CD4-positive, alpha-beta T cell treated with Interferon gamma for 1 hour (primary cell): Measurements from ENCODE around the gene NDUFA11.
"Not testable (repeated sequence)": the region's sequence is repeated elsewhere in the genome, so short reads cannot be mapped to it uniquely, and the experiment has no call there.

Experiments
- DNase-seq: peaks from one replicate; pipeline ENCODE4 v3.0.0-alpha.2; 2020

NDUFA11 gene

DNA sequence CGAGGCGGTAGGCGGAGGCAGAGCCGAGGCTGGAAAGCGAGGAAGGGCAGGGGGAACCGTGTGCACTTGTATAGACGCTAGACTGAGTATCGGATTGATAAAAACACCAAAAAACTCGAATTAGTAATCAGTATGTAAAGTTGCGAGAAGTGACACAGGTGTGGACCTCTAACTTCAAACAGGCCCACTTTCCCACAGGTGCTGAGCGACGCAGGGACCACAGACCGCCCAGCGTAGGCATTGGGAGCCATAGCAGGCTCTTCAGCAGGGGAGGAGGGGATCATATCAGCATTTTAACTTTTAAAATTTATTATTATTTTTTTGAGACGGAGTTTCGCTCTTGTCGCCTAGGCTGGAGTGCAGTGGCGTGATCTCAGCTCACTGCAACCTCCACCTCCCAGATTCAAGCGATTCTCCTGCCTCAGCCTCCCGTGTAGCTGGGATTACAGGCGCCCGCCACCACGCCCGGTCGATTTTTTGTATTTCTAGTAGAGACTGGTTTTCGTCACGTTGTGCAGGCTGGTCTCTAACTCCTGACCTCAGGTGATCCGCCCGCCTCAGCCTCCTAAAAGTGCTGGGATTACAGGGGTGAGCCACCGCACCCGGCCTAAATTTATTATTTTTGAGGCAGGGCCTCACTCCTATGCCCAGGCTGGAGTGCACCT lies 1.7 kb upstream of the NDUFA11 start:
- DNase-seq = no peak

DNA sequence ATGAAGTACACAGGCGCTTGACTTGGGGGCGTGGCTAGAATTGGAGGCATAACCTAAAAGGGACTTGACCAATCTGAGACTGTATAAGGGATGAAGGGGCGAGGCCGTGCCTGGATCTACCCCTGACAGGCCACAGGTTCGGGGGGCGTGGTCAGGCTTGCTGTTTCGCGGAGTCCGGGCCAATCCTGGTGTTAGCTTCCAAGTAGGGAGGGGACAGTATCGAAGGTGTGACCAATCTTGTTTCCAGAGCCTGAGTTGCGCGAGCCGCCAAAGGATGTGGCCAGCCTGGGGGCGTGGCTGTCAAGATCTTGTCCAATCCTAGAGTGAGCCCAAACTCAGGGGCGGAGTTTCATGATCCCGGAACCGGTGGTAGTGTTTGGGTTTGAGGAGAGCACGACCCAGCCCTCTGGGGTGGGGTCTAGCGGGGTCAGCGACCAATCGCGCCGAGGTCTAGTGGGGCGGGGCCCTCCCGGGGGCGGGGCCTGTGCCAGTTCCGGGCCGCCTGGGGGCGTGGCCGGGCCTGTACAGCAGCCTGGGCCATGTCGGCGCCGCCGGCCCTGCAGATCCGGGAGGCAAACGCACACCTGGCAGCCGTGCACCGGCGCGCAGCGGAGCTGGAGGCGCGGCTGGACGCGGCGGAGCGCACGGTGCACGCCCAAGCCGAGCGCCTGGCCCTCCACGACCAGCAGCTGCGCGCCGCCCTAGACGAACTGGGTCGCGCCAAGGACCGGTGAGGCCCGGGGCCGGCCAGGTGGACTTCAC lies 943 bp upstream of the NDUFA11 start, which contains the start of gene VMAC:
TSS of gene VMAC (plus strand) at position 521 of the 762 bp plus-strand sequence. CDS start at position 540, 19 bp downstream.
- peak; percentile 100 for DNase-seq

DNA sequence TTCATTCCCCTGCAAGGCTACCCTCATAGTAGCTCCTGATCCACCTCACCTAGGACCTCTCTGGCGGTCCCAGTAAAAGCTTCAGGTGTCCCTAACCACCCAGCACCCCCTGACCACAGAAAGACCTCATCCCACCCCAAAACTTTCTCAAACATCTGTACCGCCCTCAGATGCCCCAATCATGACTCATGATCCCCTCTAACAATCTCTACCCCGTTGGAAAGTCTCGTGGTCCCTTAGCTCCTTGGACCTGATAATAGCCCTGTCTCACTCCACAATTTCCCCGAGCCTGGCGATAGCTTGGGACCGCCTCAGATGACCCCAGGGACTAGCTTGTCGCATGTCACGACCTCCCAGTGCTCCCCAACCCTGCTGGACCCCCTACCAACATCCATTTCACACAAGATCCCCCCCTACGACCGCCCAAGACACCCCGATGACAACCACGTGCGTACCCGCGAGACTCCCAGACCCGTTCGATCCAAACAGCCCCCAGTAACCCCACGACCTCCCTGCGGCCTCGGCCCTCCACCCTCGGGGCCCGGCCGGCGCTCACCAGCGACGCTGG lies 450 bp downstream of the NDUFA11 start:
- DNase-seq = no peak

DNA sequence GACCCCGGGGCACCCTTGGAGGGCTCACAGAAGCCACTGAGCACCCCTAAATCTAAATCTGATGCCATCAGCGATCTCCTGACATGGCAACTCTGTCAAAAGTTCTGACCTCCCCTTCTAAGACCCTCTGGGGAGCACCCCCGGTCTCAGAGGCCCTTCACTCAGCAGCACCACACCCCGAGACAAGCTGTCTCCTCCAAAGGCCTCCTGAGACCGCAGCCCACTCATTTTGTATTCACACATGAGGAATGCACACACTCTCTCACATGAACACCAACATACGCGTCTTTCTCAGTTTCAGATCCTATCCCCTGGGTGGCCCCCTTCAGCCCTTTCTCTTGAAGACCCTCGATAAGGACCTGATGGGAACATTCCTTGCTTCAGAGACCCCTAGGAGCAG lies 2.6 kb downstream of the NDUFA11 start:
- no peak for DNase-seq

DNA sequence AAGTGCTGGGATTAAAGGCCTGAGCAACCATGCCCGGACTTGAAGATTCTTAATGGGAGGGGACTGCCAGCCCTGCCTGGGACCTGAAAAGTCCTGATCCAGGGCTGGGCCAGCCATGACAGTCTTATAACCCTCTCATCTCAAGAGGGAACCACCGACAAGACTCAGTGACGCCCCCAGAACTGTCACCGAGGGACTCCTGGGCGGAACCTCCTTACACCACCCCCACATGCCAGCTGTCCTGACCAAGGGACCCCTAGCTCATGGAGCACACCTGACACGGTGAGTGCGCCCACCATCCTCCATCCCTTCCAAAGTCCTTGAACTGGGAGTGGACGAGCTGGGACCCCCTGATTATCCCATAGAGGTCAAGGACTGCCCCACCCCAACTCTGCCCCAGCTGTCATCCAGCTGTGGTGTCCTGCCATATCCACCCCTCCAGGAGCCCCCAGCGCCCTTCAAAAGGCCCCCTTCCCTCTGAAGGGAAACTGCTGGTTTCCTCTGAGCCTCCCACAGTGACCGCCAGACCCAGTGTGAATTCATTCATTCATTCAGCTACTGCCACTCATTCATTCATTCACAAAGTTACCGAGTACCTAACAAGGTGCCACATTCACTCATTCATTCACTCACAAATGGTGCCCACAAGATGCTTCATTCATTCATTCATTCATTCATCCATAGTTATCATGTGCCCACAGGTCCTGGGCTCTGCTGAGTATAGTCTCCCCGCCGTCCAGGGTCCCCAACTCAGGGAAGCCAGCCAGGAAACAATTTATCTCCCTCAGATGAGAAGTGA lies 3.7 kb downstream of the NDUFA11 start:
- DNase-seq = no peak

DNA sequence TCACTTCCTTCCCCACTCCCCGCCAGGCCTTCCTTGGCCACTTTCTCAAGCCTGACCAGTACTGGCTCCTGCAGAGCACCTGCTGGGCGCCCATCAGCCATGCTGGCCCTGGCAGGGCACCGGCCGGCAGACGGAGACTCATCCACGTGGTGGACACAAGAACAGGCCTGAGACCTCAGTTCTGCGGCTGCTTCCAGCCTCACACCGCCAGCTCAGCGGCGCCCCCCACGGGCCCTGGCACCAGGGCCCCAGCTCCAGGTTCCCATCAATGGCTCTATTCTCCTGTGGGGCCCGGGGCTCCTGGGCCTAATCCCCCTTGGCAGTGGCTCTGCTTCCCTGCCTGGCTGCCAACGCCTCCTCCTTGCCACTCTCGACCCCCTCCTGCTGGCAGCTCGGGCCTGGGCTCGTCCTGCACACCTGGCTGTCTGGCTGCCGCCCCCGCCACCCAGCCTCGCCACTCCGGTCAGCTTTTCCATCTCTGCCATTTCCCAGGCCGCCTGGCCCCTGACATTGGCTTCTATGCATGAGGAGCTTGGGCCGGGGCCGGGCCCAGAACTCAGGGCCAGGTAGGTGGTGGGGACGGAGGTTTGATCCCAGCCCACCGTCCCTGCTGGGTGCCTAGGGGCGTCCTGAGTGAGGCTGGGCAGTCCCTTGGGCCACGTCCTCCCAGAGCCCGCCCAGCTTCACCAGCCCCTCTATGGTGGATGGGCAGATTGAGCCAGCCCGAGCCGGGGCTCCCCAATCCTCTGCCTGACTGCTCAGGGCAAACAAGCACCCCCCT lies 6.2 kb downstream of the NDUFA11 start:
- no peak for DNase-seq

DNA sequence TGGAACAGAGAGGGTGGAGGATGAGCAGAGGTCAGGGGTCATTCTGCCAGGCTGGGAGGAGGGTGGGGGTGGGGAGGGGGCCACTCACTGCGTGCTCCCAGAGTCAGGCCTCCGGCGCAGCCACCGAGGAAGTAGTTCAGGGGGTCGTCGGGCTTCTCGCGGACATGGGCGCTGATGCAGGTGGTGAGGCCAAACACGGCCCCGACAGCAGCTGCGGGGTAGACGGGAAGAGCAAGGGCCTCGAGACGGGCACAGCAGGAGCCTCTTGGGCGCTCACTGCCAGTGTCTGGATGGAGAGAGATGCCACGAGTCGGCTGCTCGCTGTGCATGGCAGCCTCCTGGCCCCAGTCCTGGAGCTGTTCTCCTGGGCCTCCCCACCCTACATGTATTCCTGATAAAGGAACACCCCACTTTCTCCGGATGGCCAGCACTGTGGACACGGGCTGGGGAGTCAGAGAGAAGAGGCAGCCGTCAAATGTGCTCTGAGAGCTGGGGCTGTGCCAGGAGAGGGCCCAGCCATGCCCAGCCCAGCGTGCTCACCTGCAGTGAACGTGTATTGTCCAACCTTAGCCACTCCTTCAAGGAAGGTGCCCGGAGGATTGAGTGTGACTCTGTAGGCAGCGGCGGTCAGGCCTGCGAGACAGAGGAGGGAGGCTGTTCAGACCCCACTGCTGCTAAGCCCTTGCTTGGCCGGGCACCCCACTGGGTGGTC lies 7.1 kb downstream of the NDUFA11 start:
- no peak for DNase-seq

DNA sequence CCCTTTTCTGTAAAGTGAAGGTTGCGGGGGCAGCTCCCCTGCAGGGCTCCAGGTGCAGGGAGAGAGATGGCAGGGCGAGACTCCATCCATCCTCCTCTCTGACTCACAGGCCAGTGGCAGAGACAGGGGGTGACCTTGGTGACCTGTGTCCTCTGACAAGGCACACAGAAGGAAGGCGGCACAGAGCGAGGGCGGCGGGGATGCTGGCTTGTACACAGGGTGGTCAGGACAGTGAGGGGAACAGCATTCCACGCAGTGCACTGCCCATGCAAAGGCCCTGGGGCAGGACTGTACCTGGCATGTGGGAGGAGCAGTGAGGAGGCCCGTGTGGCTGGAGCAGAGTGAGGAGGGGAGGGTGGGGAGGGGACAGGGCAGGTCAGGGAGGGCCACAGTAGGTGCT lies 7.7 kb downstream of the NDUFA11 start:
- no peak for DNase-seq

DNA sequence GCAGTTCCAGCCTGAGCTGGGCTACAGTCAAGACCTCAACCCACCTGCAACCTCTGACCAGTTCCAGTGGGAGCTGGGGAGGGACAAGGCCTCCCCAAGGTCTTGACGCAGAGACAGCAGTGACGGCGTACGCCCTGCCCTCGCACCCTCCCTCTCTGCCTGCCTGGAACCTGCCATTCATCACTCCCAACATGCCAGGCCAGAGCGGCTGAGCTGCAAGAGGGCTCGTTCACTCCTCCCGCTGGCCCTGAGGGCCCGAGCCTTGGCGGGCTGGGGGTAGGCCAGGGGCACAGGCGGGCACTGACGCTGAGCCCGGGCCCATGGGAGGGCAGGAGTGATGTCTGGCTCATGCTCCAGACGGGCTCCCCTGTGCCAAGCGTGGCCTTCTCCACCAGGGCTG lies 8.2 kb downstream of the NDUFA11 start:
- DNase-seq = no peak

DNA sequence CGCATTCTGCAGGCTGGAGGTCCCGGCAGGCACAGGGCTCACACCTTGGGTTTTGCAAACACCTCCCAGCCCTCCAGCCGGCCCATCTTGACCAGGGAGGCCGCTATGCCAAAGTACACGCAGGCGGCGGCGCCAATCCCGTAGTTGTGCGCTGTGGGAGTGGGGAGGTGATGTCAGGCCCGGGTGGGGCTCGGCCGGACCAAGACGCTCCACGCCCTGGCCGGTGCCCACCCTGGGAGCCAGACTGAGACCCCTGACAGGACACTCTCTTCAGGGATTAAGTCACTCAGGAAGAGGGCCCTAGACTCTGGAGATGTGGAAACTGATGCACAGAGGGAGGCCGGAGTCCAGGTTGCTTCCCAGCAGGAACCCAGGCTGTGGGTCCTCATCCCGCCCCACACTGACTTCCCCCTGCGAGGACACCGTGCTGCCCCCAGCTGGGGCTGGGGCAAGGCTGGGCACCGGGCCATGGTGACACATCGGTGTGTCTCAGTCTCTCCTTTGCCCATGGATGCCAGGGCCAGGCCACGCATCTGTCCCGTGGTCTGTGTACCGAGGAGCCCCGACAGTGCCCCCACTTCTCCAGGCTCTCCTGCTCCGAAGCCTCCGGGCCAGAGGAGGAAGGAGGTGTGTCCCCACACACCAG lies 8.8 kb downstream of the NDUFA11 start:
- DNase-seq = no peak

DNA sequence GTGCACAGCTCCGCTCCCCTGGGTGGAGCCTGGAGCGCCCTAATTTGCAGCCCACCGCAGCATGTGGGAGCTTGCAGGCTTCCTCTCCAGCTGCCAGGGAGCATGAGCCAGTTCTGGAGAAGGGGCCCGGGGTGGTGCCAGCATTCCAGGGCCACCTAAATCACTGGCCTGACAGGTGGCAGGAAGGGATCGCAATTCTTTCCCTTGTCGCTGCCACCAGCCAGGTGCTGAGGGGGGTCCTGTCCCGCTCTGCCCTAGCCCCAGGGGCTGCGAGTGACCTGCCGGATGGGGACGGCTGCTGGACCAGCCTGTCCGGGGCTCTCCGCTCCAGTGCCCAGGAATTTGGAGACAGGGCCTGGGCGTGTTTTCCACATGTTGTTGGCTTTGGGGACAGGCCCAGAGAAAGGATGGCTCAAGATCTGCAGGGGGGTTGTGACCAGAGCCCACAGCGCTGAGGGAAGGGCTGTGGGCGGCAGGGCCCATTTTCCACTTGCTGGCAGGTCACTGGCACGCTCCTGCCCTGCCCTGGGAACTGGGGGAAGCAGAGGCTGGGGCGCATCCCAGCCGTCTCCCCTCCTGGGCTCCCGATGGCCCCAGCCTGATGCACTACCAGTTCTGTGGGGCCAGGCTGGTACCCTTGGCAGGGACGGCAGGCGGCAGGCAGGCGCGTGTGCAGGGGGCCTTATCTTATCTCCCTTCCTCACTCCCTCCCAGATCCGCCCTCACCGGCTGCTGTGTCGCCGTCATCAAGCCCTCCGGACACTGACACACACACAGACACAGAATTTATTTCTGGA lies 9.5 kb downstream of the NDUFA11 start:
- DNase-seq = no peak

DNA sequence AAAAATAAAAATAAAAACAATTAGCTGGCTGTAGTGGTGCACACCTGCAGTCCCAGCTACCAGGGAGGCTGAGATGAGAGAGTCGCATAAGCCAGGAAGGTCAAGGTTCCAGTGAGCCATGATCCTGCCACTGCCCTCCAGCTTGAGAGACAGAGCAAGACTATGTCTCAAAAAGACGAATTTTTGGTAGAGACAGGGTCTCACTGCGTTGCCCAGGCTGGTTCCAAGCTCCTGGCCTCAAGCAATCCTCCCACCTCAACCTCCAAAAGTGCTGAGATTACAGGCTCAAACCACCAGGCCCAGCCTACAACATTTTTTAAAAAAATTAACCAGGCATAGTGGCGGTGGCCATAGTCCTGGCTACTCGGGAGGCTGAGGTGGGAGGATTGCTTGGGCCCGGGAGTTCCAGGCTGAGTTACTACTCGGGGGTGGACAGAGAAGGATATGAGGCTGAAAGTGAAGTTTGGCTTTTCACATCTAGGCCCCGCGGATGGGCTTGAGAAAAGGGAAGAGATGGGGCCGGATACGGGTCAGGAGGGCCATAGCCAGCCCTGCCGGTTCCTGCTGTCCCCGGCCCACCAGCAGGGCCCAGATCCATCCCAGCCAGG lies 10.2 kb downstream of the NDUFA11 start:
- DNase-seq = no peak

DNA sequence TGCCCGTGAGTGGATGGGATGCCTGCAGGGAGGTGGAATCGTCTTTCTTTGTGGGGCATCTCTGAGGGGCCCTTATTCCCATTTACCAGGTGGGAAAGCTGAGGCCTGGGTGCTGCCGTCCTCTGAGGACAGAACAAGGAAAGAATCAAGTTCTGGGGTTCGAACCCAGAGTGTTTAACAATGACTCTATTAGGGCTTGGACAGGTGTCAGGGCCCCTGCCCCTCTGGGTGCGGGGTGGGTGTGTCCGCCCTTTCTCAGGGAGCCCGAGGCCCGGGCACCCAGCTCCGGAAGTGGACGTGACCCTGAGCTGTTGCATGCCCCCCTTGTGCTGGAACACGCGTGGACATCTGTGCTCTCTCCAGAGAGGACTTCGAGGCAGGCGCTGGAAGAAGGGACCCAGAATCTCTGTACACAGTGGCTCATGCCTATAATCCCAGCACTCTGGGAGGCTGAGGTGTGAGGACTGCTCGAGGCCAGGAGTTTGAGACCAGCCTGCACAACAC lies 10.8 kb downstream of the NDUFA11 start:
- DNase-seq = no peak

DNA sequence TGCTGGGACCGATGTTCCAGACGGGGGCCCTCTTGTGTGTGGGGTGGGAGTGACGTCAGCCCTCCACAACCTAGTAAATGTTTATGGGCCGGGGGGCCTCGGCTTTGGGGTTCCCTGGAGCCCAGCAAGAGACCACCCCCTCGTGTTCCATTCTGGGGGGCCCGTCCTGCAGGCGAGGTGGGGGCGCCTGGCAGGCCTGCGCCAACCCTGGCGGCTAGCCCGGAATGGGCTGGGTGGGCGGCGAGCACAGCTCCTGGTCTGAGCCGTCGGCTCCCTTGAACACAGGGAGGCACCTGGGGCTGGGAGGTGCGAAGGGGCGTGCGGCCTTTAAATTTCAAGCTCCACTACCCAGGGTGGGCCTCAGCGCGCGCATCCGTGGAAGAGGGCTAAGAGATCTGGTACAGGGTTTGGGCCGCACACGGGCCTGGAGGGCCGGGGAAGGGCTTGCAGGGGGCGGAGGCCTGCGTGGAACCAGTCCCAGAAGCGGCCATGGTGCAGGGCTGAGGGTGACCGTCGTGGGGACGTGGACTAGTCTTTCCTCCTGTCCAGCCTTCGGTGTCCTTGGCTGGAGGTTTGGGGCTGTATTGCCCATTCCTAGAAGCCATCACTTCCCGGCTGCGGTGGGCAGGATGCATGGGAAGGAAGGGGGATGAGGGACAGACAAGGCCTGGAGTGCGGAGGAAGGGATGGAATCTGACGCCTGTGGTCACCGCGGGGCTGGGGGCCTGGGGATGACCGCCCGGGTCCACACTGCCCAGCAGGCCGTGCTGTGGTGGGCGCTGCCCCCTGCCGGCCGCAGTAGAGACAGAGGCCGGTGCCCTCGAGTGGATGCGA lies 11.4 kb downstream of the NDUFA11 start:
- DNase-seq = no peak

DNA sequence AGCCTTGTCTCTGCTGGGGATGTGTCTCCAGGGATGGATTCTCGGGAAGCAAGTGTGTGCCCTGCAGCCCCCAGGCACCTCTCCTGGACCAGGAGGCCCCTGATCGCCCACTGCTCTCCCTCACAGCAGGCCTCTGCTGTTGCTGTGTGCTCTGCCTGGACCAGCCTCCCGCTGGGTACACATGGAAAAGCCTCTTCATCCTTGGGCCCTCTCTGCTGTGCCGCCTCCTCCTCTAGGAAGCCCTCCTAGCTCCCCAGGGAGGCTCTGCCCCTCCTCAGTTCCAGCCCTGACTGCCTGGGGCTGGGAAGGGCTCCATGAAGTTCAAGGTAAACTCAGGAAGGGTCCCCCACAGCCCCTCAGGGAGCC lies 12.0 kb downstream of the NDUFA11 start:
- DNase-seq = no peak

DNA sequence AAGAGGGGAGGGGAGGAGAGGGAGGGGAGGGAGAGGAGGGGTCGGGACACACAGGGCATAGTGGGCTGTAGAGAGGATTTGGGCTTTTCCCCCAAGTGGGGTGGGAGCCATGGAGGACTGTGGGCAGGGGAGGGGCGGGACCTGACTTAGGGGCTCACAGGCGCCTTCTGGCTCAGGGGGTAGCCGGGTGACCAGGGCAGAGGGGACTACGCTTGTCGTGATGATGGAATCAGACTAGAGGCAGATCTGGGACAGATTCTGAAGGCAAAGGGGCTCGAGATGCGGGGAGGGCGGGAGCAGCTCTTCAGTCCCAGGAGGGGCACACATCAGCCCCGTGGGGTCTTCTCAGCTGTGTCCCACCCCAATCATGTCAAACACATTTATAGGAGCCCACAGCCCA lies 13.5 kb downstream of the NDUFA11 start:
- no peak for DNase-seq

DNA sequence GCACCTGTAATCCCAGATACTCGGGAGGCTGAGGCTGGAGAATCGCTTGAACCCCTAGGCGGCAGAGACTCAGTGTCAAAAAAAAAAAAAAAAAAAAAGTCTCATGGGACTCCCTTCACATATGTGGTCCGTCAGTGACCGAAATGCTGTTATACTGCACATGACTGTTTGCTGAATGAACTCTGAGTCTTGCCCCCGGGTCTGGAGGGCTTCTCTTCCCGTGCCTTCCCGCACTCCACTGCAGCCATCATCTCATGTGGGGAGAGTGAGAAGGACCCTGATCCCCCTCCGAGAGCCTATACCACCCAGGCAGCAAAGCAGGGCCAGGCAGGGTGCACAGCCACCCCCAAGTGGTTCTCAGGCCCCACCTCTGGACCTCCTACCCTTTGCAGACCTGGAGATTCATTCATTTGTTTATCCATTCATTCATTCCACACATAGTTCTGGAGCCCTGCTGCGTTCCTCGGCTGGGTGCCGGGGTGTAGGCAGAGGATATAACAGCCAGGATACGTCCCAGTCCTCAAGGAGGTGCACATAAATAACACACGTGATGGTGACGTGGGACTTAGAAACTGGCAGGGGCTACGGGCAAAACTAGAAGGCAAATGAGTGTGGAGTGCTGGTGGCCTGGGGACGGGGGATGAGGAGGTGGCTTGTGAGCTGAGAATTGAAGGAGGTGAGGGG lies 14.2 kb downstream of the NDUFA11 start:
- DNase-seq = no peak

DNA sequence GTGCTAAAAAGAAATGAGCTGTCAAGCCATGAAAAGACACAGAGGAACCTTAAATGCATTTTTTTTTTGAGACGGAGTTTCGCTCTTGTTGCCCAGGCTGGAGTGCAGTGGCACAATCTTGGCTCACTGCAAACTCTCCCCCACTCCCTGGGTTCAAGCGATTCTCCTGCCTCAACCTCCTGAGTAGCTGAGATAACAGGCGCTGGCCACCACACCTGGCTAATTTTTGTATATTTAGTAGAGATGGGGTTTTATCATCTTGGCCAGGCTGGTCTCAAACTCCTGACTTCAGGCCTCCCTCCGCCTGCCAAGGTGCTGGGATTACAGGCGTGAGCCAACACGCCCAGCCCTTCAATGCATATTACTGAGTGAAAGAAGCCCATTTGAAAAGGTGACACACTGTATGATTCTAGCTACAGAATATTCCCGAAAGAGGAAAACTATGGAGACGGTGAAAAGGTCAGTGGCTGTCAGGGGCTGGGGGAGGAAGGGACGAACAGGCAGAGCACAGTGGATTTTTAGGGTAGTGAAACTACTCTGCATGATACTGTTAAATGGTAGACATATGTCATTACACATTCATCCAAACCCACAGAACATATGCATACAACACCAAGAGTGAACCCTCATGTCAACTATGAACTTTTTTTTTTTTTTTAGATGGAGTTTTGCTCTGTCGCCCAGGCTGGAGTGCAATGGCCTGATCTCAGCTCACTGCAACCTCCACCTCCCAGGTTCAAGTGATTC lies 19.4 kb downstream of the NDUFA11 start:
- not testable (repeated sequence) for DNase-seq
